SK-N-SH treated with all-trans-retinoic acid at 6 μM for 48 hours (cell line): ENCODE data around the gene CLSTN3.

Source experiments
- ATAC-seq: fragments of 200-7000 bp; cut with Tn5 transposase; 3 replicates; pipeline ENCODE4 v1.9.1; 2020; ENCODE audit warnings: mild to moderate bottlenecking, moderate library complexity
- ARNTL ChIP-seq: fragments of 450-650 bp; formaldehyde crosslinking; IDR thresholded peaks from 2 replicates; pipeline ENCODE4 v1.5.0; 2020; ENCODE audit warnings: low read depth, mild to moderate bottlenecking, moderate library complexity, borderline replicate concordance
- BACH2 ChIP-seq: fragments of 250-450 bp; sonication (Bioruptor Pico); IDR thresholded peaks from 2 replicates; pipeline ENCODE4 v1.9.0; 2021; ENCODE audit warnings: mild to moderate bottlenecking, borderline replicate concordance
- CREB5 ChIP-seq: fragments of 250-450 bp; sonication (Bioruptor Pico); IDR thresholded peaks from 2 replicates; pipeline ENCODE4 v1.5.1; 2020; ENCODE audit warnings: low read depth, mild to moderate bottlenecking, moderate library complexity
- CSDC2 ChIP-seq: fragments of 250-450 bp; sonication (Bioruptor Pico); IDR thresholded peaks from 2 replicates; pipeline ENCODE4 v1.5.0; 2020; ENCODE audit warnings: mild to moderate bottlenecking, moderate library complexity
- CSRNP3 ChIP-seq: fragments of 250-450 bp; sonication (Bioruptor Pico); IDR thresholded peaks from 2 replicates; pipeline ENCODE4 v1.5.1; 2021; ENCODE audit warnings: mild to moderate bottlenecking, moderate library complexity
- ESRRG ChIP-seq: fragments of 250-450 bp; sonication (Bioruptor Pico); IDR thresholded peaks from 2 replicates; pipeline ENCODE4 v1.6.1; 2021; ENCODE audit warnings: mild to moderate bottlenecking
- GLIS3 ChIP-seq: fragments of 250-450 bp; sonication (Bioruptor Pico); IDR thresholded peaks from 2 replicates; pipeline ENCODE4 v1.5.0; 2020; ENCODE audit warnings: mild to moderate bottlenecking, moderate library complexity
- ISL1 ChIP-seq: fragments of 250-450 bp; sonication (Bioruptor Pico); IDR thresholded peaks from 2 replicates; pipeline ENCODE4 v2.1.2; 2022; ENCODE audit warnings: mild to moderate bottlenecking, moderate library complexity
- OSR1 ChIP-seq: fragments of 250-450 bp; sonication (Bioruptor Pico); IDR thresholded peaks from 2 replicates; pipeline ENCODE4 v1.8.0; 2022; ENCODE audit warnings: moderate library complexity, mild to moderate bottlenecking, inconsistent platforms
- POU6F1 ChIP-seq: fragments of 250-450 bp; sonication (Bioruptor Pico); IDR thresholded peaks from 2 replicates; pipeline ENCODE4 v1.8.0; 2021; ENCODE audit warnings: low read depth, mild to moderate bottlenecking, moderate library complexity, borderline replicate concordance
- PPARA ChIP-seq: fragments of 250-450 bp; sonication (Bioruptor Pico); IDR thresholded peaks from 2 replicates; pipeline ENCODE4 v1.5.0; 2020; ENCODE audit warnings: mild to moderate bottlenecking, borderline replicate concordance
- RARB ChIP-seq: fragments of 250-450 bp; sonication (Bioruptor Pico); IDR thresholded peaks from 2 replicates; pipeline ENCODE4 v1.8.0; 2021; ENCODE audit warnings: mild to moderate bottlenecking, moderate library complexity
- SNAI2 ChIP-seq: fragments of 250-450 bp; sonication (Bioruptor Pico); IDR thresholded peaks from 2 replicates; pipeline ENCODE4 v1.5.0; 2020; ENCODE audit warnings: mild to moderate bottlenecking, moderate library complexity
- TOX ChIP-seq: fragments of 250-450 bp; sonication (Bioruptor Pico); IDR thresholded peaks from 2 replicates; pipeline ENCODE4 v1.8.0; 2021; ENCODE audit warnings: mild to moderate bottlenecking, moderate library complexity, borderline replicate concordance
- ZC3H10 ChIP-seq: fragments of 250-450 bp; sonication (Bioruptor Pico); IDR thresholded peaks from 2 replicates; pipeline ENCODE4 v1.5.1; 2021; ENCODE audit warnings: mild to moderate bottlenecking, moderate library complexity
- ZFP3 ChIP-seq: fragments of 250-450 bp; sonication (Bioruptor Pico); IDR thresholded peaks from 2 replicates; pipeline ENCODE4 v1.5.0; 2020; ENCODE audit warnings: mild to moderate bottlenecking, moderate library complexity
- ZFP30 ChIP-seq: fragments of 450-650 bp; formaldehyde crosslinking; IDR thresholded peaks from 2 replicates; pipeline ENCODE4 v1.5.0; 2022; ENCODE audit warnings: mild to moderate bottlenecking, moderate library complexity
- ZNF565 ChIP-seq: fragments of 450-650 bp; formaldehyde crosslinking; conservative IDR thresholded peaks from 2 replicates; pipeline ENCODE4 v1.5.0; 2020; ENCODE audit warnings: low read depth, mild to moderate bottlenecking, moderate library complexity
- ZNF70 ChIP-seq: fragments of 450-650 bp; formaldehyde crosslinking; IDR thresholded peaks from 2 replicates; pipeline ENCODE4 v1.5.0; 2020; ENCODE audit warnings: mild to moderate bottlenecking, moderate library complexity
- ZNF8 ChIP-seq: fragments of 450-650 bp; formaldehyde crosslinking; IDR thresholded peaks from 2 replicates; pipeline ENCODE4 v1.5.0; 2020; ENCODE audit warnings: mild to moderate bottlenecking, moderate library complexity
- TF ChIP-seq, protein P1 (sequence below): fragments of 250-450 bp; sonication (Bioruptor Pico); IDR thresholded peaks from 2 replicates; pipeline ENCODE4 v1.8.0; 2020; ENCODE audit warnings: mild to moderate bottlenecking, moderate library complexity, borderline replicate concordance
- TF ChIP-seq, protein P2 (sequence below): fragments of 250-450 bp; sonication (Bioruptor Pico); IDR thresholded peaks from 2 replicates; pipeline ENCODE4 v1.5.0; 2020; ENCODE audit warnings: mild to moderate bottlenecking, moderate library complexity

The CLSTN3 gene

DNA sequence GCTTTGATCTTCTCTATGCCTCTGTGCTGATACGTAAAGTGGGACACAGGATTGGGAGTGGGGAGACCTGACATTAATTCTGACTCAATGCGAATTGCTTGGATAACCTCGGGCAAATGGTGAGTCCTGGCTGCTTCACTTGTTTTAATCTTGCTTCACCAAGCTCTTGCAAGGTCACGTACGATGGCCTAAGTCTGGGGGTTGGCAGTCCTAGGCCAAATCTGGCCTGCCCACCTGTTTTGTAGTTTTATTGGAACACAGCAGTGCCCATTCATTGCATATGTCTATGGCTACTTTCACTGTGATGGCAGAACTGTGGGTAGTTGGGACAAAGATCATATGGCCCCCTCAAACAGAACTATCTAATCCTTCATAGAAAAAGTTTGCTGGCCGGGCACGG, 13.4 kb downstream of the CLSTN3 start:
- no peak for ATAC-seq
- TF ChIP-seq OSR1 (CRISPR knock-in tag) (no peak), TOX (no peak), PPARA (CRISPR knock-in tag) (no peak), CSDC2 (CRISPR knock-in tag) (no peak), POU6F1 (CRISPR knock-in tag) (no peak), ZFP30 (CRISPR knock-in tag) (no peak), RARB (CRISPR knock-in tag) (no peak), ZNF70 (CRISPR knock-in tag) (no peak), ZC3H10 (CRISPR knock-in tag) (no peak), GLIS3 (CRISPR knock-in tag) (no peak), CSRNP3 (CRISPR knock-in tag) (no peak), ESRRG (CRISPR knock-in tag) (no peak), CREB5 (no peak), ISL1 (CRISPR knock-in tag) (no peak), ZNF8 (CRISPR knock-in tag) (no peak), ZNF565 (CRISPR knock-in tag) (no peak)
- TF ChIP-seq, protein P1, sequence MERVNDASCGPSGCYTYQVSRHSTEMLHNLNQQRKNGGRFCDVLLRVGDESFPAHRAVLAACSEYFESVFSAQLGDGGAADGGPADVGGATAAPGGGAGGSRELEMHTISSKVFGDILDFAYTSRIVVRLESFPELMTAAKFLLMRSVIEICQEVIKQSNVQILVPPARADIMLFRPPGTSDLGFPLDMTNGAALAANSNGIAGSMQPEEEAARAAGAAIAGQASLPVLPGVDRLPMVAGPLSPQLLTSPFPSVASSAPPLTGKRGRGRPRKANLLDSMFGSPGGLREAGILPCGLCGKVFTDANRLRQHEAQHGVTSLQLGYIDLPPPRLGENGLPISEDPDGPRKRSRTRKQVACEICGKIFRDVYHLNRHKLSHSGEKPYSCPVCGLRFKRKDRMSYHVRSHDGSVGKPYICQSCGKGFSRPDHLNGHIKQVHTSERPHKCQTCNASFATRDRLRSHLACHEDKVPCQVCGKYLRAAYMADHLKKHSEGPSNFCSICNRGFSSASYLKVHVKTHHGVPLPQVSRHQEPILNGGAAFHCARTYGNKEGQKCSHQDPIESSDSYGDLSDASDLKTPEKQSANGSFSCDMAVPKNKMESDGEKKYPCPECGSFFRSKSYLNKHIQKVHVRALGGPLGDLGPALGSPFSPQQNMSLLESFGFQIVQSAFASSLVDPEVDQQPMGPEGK (CRISPR knock-in tag) = no peak
- TF ChIP-seq, protein P2, sequence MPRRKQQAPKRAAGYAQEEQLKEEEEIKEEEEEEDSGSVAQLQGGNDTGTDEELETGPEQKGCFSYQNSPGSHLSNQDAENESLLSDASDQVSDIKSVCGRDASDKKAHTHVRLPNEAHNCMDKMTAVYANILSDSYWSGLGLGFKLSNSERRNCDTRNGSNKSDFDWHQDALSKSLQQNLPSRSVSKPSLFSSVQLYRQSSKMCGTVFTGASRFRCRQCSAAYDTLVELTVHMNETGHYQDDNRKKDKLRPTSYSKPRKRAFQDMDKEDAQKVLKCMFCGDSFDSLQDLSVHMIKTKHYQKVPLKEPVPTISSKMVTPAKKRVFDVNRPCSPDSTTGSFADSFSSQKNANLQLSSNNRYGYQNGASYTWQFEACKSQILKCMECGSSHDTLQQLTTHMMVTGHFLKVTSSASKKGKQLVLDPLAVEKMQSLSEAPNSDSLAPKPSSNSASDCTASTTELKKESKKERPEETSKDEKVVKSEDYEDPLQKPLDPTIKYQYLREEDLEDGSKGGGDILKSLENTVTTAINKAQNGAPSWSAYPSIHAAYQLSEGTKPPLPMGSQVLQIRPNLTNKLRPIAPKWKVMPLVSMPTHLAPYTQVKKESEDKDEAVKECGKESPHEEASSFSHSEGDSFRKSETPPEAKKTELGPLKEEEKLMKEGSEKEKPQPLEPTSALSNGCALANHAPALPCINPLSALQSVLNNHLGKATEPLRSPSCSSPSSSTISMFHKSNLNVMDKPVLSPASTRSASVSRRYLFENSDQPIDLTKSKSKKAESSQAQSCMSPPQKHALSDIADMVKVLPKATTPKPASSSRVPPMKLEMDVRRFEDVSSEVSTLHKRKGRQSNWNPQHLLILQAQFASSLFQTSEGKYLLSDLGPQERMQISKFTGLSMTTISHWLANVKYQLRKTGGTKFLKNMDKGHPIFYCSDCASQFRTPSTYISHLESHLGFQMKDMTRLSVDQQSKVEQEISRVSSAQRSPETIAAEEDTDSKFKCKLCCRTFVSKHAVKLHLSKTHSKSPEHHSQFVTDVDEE (CRISPR knock-in tag) = no peak

- peak; percentile 73 for ATAC-seq
- no peak for TF ChIP-seq OSR1 (CRISPR knock-in tag)
- TF ChIP-seq GLIS3 (CRISPR knock-in tag) = no peak
These were observed 14.4 kb downstream of the CLSTN3 start for GRCh38 chr12:7144414-7145120.

- no peak for ATAC-seq
- TF ChIP-seq PPARA (CRISPR knock-in tag) (no peak), ARNTL (CRISPR knock-in tag) (no peak), ZNF70 (CRISPR knock-in tag) (no peak), ZFP3 (CRISPR knock-in tag) (no peak), TOX (no peak), CSDC2 (CRISPR knock-in tag) (no peak), ESRRG (CRISPR knock-in tag) (no peak), SNAI2 (CRISPR knock-in tag) (no peak), RARB (CRISPR knock-in tag) (no peak), GLIS3 (CRISPR knock-in tag) (no peak), CREB5 (no peak), BACH2 (CRISPR knock-in tag) (no peak), ISL1 (CRISPR knock-in tag) (no peak), POU6F1 (CRISPR knock-in tag) (no peak), CSRNP3 (CRISPR knock-in tag) (no peak), ZC3H10 (CRISPR knock-in tag) (no peak), OSR1 (CRISPR knock-in tag) (no peak)
- TF ChIP-seq, all 23 proteins: peak for 0
These were observed 15.5 kb downstream of the CLSTN3 start for GRCh38 chr12:7145671-7146070.
